NCI-H1092 (cell line): ENCODE measurements around the gene CDC7.
"Not testable (repeated sequence)": the region's sequence is repeated elsewhere in the genome, so short reads cannot be mapped to it uniquely, and the experiment has no call there.

Experiments used
- DNase-seq: peaks from one replicate; lab custom pipeline; 2025; lab: John Stamatoyannopoulos, UW

The CDC7 gene

GRCh38 chr1:91500756-91501522 lies at the start of gene CDC7:
TSS of gene CDC7 (plus strand) at chr1:91500851. CDS start at chr1:91501717, 866 bp downstream.
- DNase-seq: peak; percentile 90

- DNase-seq: no peak
Observed at GRCh38 chr1:91454136-91454535, 46.5 kb upstream of the CDC7 start.

- no peak for DNase-seq
Observed at GRCh38 chr1:91455334-91455733, 45.3 kb upstream of the CDC7 start.

GRCh38 chr1:91455896-91456295 lies 44.8 kb upstream of the CDC7 start:
- DNase-seq: no peak

GRCh38 chr1:91465350-91465749 lies 35.3 kb upstream of the CDC7 start:
- not testable (repeated sequence) for DNase-seq

- DNase-seq: no peak
Observed at GRCh38 chr1:91476533-91477217, 24.0 kb upstream of the CDC7 start.

- no peak for DNase-seq
Observed at GRCh38 chr1:91487469-91487868, 13.2 kb upstream of the CDC7 start.

- no peak for DNase-seq
Observed at GRCh38 chr1:91490501-91490900, 10.2 kb upstream of the CDC7 start.

- no peak for DNase-seq
Observed at GRCh38 chr1:91498035-91498434, 2.6 kb upstream of the CDC7 start.

- no peak for DNase-seq
Observed at GRCh38 chr1:91498498-91499245, 2.0 kb upstream of the CDC7 start.

GRCh38 chr1:91499346-91499745 lies 1.3 kb upstream of the CDC7 start:
- DNase-seq: no peak

- DNase-seq: no peak
Observed at GRCh38 chr1:91499904-91500755, 521 bp upstream of the CDC7 start.

- no peak for DNase-seq
Observed at GRCh38 chr1:91501523-91501851, 836 bp downstream of the CDC7 start.

- no peak for DNase-seq
Observed at GRCh38 chr1:91501971-91502671, 1.5 kb downstream of the CDC7 start.

GRCh38 chr1:91502672-91503184 lies 2.1 kb downstream of the CDC7 start:
- no peak for DNase-seq

- no peak for DNase-seq
Observed at GRCh38 chr1:91503332-91503900, 2.8 kb downstream of the CDC7 start.

- no peak for DNase-seq
Observed at GRCh38 chr1:91503975-91504530, 3.4 kb downstream of the CDC7 start.

- DNase-seq: no peak
Observed at GRCh38 chr1:91505086-91505485, 4.4 kb downstream of the CDC7 start.

GRCh38 chr1:91506071-91506470 lies 5.4 kb downstream of the CDC7 start:
- no peak for DNase-seq

- no peak for DNase-seq
Observed at GRCh38 chr1:91507328-91507727, 6.7 kb downstream of the CDC7 start.

GRCh38 chr1:91510754-91511153 lies 10.1 kb downstream of the CDC7 start:
- DNase-seq: no peak
